HepG2 (cell line): Measurements from ENCODE around the gene TPGS1. TPM values are rescaled to one million over a fixed set of nuclear protein-coding genes. Genes with fewer than 3 reads are reported as not detected.

Experiments
- ARNT2 ChIP-seq: sonication (generic); formaldehyde crosslinking; IDR thresholded peaks from 2 replicates; pipeline ENCODE4 v1.8.0; 2022; ENCODE audit warnings: mild to moderate bottlenecking, low read depth, missing genetic modification reagents, moderate library complexity
- CAMTA2 ChIP-seq: sonication (generic); formaldehyde crosslinking; IDR thresholded peaks from 2 replicates; pipeline ENCODE4 v1.4.0; 2020; ENCODE audit warnings: mild to moderate bottlenecking, missing genetic modification reagents, borderline replicate concordance
- ELF3 ChIP-seq: IDR thresholded peaks from 2 replicates; pipeline ENCODE4 v1.6.1; 2016; ENCODE audit warnings: missing genetic modification reagents, missing compliant biosample characterization
- HNRNPL ChIP-seq: fragments of 200-400 bp; formaldehyde crosslinking; IDR thresholded peaks from 2 replicates; pipeline ENCODE4 v1.6.1; 2017; ENCODE audit warnings: mild to moderate bottlenecking, low read depth, low read length
- LCORL ChIP-seq, 2 experiments: fragments of 450-650 bp in 1 of 2; sonication (generic) in 1 of 2; formaldehyde crosslinking in 1 of 2; IDR thresholded peaks; 2 replicates each; pipeline versions ENCODE4 v1.5.0 to v1.6.1; 2017 to 2020; ENCODE audit warnings: antibody characterized with exemption in 1 of 2, missing genetic modification reagents in 1 of 2
- MAFF ChIP-seq: IDR thresholded peaks from 2 replicates; pipeline ENCODE4 v1.6.1; 2011; ENCODE audit warnings: low read depth, low read length, improper control_type of control experiment
- MED13 ChIP-seq: sonication (generic); formaldehyde crosslinking; IDR thresholded peaks from 2 replicates; pipeline ENCODE4 v1.5.0; 2020; ENCODE audit warnings: missing genetic modification reagents
- MXD4 ChIP-seq: IDR thresholded peaks from 2 replicates; pipeline ENCODE4 v1.6.1; 2016; ENCODE audit warnings: mild to moderate bottlenecking, missing biosample characterization, missing genetic modification reagents
- PCBP1 ChIP-seq: fragments of 200-400 bp; formaldehyde crosslinking; IDR thresholded peaks from 2 replicates; pipeline ENCODE4 v1.6.1; 2017; ENCODE audit warnings: mild to moderate bottlenecking, low read depth, low read length, borderline replicate concordance
- RXRB ChIP-seq: IDR thresholded peaks from 2 replicates; pipeline ENCODE4 v1.6.1; 2016; ENCODE audit warnings: borderline replicate concordance, missing genetic modification reagents, missing compliant biosample characterization
- SKI ChIP-seq: fragments of 450-650 bp; IDR thresholded peaks from one replicate; pipeline ENCODE4 v1.6.1; 2018; ENCODE audit warnings: mild to moderate bottlenecking; ENCODE audit not compliant: partially characterized antibody
- SMAD9 ChIP-seq: sonication (generic); formaldehyde crosslinking; IDR thresholded peaks from 2 replicates; pipeline ENCODE4 v1.5.1; 2020; ENCODE audit warnings: mild to moderate bottlenecking, missing genetic modification reagents
- TARDBP ChIP-seq: sonication (generic); formaldehyde crosslinking; IDR thresholded peaks from 2 replicates; pipeline ENCODE4 v1.8.0; 2022; ENCODE audit warnings: mild to moderate bottlenecking, missing genetic modification reagents
- ZBTB43 ChIP-seq: sonication (generic); formaldehyde crosslinking; conservative IDR thresholded peaks from 2 replicates; pipeline ENCODE4 v1.4.0; 2020; ENCODE audit warnings: missing genetic modification reagents
- ZC3H13 ChIP-seq: sonication (generic); formaldehyde crosslinking; IDR thresholded peaks from 2 replicates; pipeline ENCODE4 v1.8.1; 2023; ENCODE audit warnings: mild to moderate bottlenecking, missing genetic modification reagents, moderate library complexity
- ZNF17 ChIP-seq: sonication (generic); formaldehyde crosslinking; IDR thresholded peaks from 2 replicates; pipeline ENCODE4 v1.5.0; 2020; ENCODE audit warnings: mild to moderate bottlenecking, missing genetic modification reagents
- ZNF331 ChIP-seq: sonication (generic); formaldehyde crosslinking; IDR thresholded peaks from 2 replicates; pipeline ENCODE4 v1.4.0; 2020; ENCODE audit warnings: missing genetic modification reagents
- ZNF678 ChIP-seq: sonication (generic); formaldehyde crosslinking; IDR thresholded peaks from 2 replicates; pipeline ENCODE4 v1.4.0; 2020; ENCODE audit warnings: mild to moderate bottlenecking, missing genetic modification reagents
- ZNF766 ChIP-seq: sonication (generic); formaldehyde crosslinking; IDR thresholded peaks from 2 replicates; pipeline ENCODE4 v1.5.0; 2020; ENCODE audit warnings: missing genetic modification reagents, borderline replicate concordance
- ZNF879 ChIP-seq: sonication (generic); formaldehyde crosslinking; IDR thresholded peaks from 2 replicates; pipeline ENCODE4 v1.8.1; 2023; ENCODE audit warnings: missing genetic modification reagents
- polyA plus RNA-seq, 8 experiments: library from polyadenylated mRNA; depleted of rRNA in 3 of 8; stranded (reverse) in 7 of 8; unstranded in 1 of 8; fragments of >200 nt; fragmentation: Illumina TruSeq in 4 of 8; extraction: Trizol in 4 of 8; gene quantifications; 2 replicates each; pipeline versions ENCODE4 v1.2.1 to v1.2.3, GENCODE V29; 2011 to 2016; ENCODE audit warnings: low read depth in 4 of 8, missing spikeins in 1 of 8, mixed read lengths in 1 of 8; ENCODE audit not compliant: insufficient read depth in 1 of 8
- total RNA-seq, 5 experiments: library from RNA; depleted of rRNA; stranded (reverse); fragments of >200 nt; fragmentation: Illumina TruSeq; extraction: Trizol; gene quantifications; 2 replicates each; pipeline ENCODE4 v1.2.3, GENCODE V29; 2016; ENCODE audit warnings: low read depth in 1 of 5
- TF ChIP-seq, protein P1 (sequence below): sonication (generic); formaldehyde crosslinking; IDR thresholded peaks from 2 replicates; pipeline ENCODE4 v1.5.1; 2020; ENCODE audit warnings: missing genetic modification reagents, mild to moderate bottlenecking, borderline replicate concordance
- TF ChIP-seq, protein P2 (sequence below): sonication (generic); formaldehyde crosslinking; IDR thresholded peaks from 2 replicates; pipeline ENCODE4 v1.5.1; 2020; ENCODE audit warnings: mild to moderate bottlenecking, missing genetic modification reagents
- TF ChIP-seq, protein P3 (sequence below): sonication (generic); formaldehyde crosslinking; IDR thresholded peaks from 2 replicates; pipeline ENCODE4 v1.5.1; 2020; ENCODE audit warnings: missing genetic modification reagents, mild to moderate bottlenecking, borderline replicate concordance

Gene TPGS1
- total and polyA plus RNA-seq, 2 of the 13 experiments (the other 11 are each of a cell fraction or from before 2014, with no cell fraction given): 1.1 to 6.2 TPM

- TF ChIP-seq, protein P1, sequence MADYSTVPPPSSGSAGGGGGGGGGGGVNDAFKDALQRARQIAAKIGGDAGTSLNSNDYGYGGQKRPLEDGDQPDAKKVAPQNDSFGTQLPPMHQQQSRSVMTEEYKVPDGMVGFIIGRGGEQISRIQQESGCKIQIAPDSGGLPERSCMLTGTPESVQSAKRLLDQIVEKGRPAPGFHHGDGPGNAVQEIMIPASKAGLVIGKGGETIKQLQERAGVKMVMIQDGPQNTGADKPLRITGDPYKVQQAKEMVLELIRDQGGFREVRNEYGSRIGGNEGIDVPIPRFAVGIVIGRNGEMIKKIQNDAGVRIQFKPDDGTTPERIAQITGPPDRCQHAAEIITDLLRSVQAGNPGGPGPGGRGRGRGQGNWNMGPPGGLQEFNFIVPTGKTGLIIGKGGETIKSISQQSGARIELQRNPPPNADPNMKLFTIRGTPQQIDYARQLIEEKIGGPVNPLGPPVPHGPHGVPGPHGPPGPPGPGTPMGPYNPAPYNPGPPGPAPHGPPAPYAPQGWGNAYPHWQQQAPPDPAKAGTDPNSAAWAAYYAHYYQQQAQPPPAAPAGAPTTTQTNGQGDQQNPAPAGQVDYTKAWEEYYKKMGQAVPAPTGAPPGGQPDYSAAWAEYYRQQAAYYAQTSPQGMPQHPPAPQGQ (CRISPR knock-in tag): no peak; the same call in 1 of the 2 replicates
- TF ChIP-seq MED13 (CRISPR knock-in tag) (no peak), TARDBP (CRISPR knock-in tag) (peak; percentile 39; the same call in 1 of the 2 replicates), ZNF678 (CRISPR knock-in tag) (0 out of 2 replicates have a peak, but pooled peaks have one; percentile 2), LCORL (IDR thresholded peaks at IDR 0.05) (no peak), LCORL (CRISPR knock-in tag; IDR thresholded peaks at IDR 0.05) (peak; percentile 82; the same call in 1 of the 2 replicates), ARNT2 (CRISPR knock-in tag) (peak; percentile 26; the same call in 1 of the 2 replicates), MAFF (no peak), ZC3H13 (CRISPR knock-in tag) (no peak), ZNF331 (CRISPR knock-in tag) (peak; percentile 62; the same call in 1 of the 2 replicates), ZBTB43 (CRISPR knock-in tag) (no peak), SKI (peak; percentile 11), ZNF17 (CRISPR knock-in tag) (no peak), ZNF766 (no peak), MXD4 (CRISPR knock-in tag) (peak; percentile 75; the same call in 1 of the 2 replicates), HNRNPL (peak; percentile 79; the same call in 1 of the 2 replicates), RXRB (CRISPR knock-in tag) (peak; percentile 61), ELF3 (0 out of 2 replicates have a peak, but pooled peaks have one; percentile 13), ZNF879 (CRISPR knock-in tag) (no peak), PCBP1 (0 out of 2 replicates have a peak, but pooled peaks have one; percentile 62), CAMTA2 (CRISPR knock-in tag) (no peak), SMAD9 (no peak)
- TF ChIP-seq, protein P2, sequence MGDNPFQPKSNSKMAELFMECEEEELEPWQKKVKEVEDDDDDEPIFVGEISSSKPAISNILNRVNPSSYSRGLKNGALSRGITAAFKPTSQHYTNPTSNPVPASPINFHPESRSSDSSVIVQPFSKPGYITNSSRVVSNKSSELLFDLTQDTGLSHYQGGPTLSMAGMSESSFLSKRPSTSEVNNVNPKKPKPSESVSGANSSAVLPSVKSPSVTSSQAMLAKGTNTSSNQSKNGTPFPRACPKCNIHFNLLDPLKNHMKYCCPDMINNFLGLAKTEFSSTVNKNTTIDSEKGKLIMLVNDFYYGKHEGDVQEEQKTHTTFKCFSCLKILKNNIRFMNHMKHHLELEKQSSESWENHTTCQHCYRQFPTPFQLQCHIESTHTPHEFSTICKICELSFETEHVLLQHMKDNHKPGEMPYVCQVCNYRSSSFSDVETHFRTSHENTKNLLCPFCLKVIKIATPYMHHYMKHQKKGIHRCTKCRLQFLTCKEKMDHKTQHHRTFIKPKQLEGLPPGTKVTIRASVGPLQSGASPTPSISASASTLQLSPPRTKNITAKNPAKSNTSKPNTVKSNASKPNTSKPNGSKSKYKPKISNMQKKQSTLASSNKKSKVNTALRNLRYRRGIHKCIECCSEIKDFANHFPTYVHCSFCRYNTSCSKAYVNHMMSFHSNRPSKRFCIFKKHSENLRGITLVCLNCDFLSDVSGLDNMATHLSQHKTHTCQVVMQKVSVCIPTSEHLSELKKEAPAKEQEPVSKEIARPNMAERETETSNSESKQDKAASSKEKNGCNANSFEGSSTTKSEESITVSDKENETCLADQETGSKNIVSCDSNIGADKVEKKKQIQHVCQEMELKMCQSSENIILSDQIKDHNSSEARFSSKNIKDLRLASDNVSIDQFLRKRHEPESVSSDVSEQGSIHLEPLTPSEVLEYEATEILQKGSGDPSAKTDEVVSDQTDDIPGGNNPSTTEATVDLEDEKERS: 0 out of 2 replicates have a peak, but pooled peaks have one; percentile 36
- TF ChIP-seq, protein P3, sequence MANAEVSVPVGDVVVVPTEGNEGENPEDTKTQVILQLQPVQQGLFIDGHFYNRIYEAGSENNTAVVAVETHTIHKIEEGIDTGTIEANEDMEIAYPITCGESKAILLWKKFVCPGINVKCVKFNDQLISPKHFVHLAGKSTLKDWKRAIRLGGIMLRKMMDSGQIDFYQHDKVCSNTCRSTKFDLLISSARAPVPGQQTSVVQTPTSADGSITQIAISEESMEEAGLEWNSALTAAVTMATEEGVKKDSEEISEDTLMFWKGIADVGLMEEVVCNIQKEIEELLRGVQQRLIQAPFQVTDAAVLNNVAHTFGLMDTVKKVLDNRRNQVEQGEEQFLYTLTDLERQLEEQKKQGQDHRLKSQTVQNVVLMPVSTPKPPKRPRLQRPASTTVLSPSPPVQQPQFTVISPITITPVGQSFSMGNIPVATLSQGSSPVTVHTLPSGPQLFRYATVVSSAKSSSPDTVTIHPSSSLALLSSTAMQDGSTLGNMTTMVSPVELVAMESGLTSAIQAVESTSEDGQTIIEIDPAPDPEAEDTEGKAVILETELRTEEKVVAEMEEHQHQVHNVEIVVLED (CRISPR knock-in tag): peak; percentile 54; the same call in 1 of the 2 replicates
These were observed 3.4 kb downstream of the TPGS1 start (continued) for GRCh38 chr19:510606-511100.
